OCI-LY7 (cell line): ENCODE results near the gene TMEM50A.

Experiments
- CTCF ChIP-seq: fragments of 200-600 bp; sonication (generic); conservative IDR thresholded peaks from 2 replicates; pipeline ENCODE4 v1.5.1; 2014; ENCODE audit warnings: mild to moderate bottlenecking, antibody characterized with exemption, low read length, moderate library complexity, mixed read lengths
- EZH2phosphoT487 ChIP-seq: fragments of 200-600 bp; sonication (generic); IDR thresholded peaks from 2 replicates; pipeline ENCODE4 v1.6.1; 2018; ENCODE audit warnings: low read depth, borderline replicate concordance, mild to moderate bottlenecking, mixed run types, antibody characterized with exemption, low read length, moderate library complexity, mixed read lengths

- TF ChIP-seq CTCF = no peak
- TF ChIP-seq EZH2phosphoT487 = no peak
Observed at GRCh38 chr1:25338188-25338981, at the start of gene TMEM50A.
